H1 (cell line): ENCODE results near the gene PKIB. TPM values are rescaled to one million over a fixed set of nuclear protein-coding genes. Genes with fewer than 3 reads are reported as not detected.

ENCODE experiments used
- CTCF ChIA-PET: fragments of 300-600 bp; sonication (Branson Sonifier 250); formaldehyde crosslinking; loops from one replicate; lab custom pipeline; 2021; ENCODE audit not compliant: partially characterized antibody; lab: Charles Lee
- POLR2A ChIA-PET: fragments of 300-600 bp; sonication (Branson Sonifier 250); formaldehyde crosslinking; loops from one replicate; lab custom pipeline; 2021; ENCODE audit warnings: inconsistent platforms; ENCODE audit not compliant: partially characterized antibody; lab: Charles Lee
- DNase-seq, 2 experiments: peaks; one replicate each; pipeline versions ENCODE4 v3.0.0 to v3.0.0-alpha.2; 2010 to 2022; ENCODE audit warnings: low spot score in 2 of 2, low read depth in 1 of 2, mixed read lengths in 1 of 2
- FAIRE-seq: peaks from 2 replicates; lab custom pipeline; 2011; peaks lifted over from hg19 to GRCh38; lab: Jason Lieb, UNC
- H2AFZ ChIP-seq: 2 replicates; pipeline ENCODE4 v1.8.1; 2012; ENCODE audit warnings: low read length, inconsistent platforms
- H2AK5ac ChIP-seq: 2 replicates; pipeline ENCODE4 v1.6.1; 2013; ENCODE audit warnings: low read depth, low read length
- H2BK120ac ChIP-seq: replicated peaks from 2 replicates; pipeline ENCODE3; 2013; ENCODE audit warnings: low read depth, low read length, inconsistent platforms
- H2BK12ac ChIP-seq: 2 replicates; pipeline ENCODE4 v1.6.1; 2013; ENCODE audit warnings: low read depth, low read length
- H2BK15ac ChIP-seq: 2 replicates; pipeline ENCODE4 v1.6.1; 2013; ENCODE audit warnings: low read length
- H2BK20ac ChIP-seq: 2 replicates; pipeline ENCODE4 v1.6.1; 2013; ENCODE audit warnings: low read length
- H2BK5ac ChIP-seq: 2 replicates; pipeline ENCODE4 v1.6.1; 2013; ENCODE audit warnings: low read depth, low read length
- H3K14ac ChIP-seq: 2 replicates; pipeline ENCODE4 v1.6.1; 2013; ENCODE audit warnings: inconsistent platforms; ENCODE audit not compliant: insufficient read length
- H3K18ac ChIP-seq: 2 replicates; pipeline ENCODE4 v1.6.1; 2013; ENCODE audit warnings: low read length; ENCODE audit errors: extremely low read depth
- H3K23ac ChIP-seq: 2 replicates; pipeline ENCODE4 v1.6.1; 2013; ENCODE audit warnings: inconsistent platforms; ENCODE audit not compliant: insufficient read length
- H3K23me2 ChIP-seq: 2 replicates; pipeline ENCODE4 v1.6.1; 2013; ENCODE audit warnings: low read depth, low read length
- H3K27ac ChIP-seq: 2 replicates; pipeline ENCODE4 v1.6.1; 2011; ENCODE audit warnings: low read depth, low read length, inconsistent platforms
- H3K27me3 ChIP-seq, 4 experiments: replicated peaks in 1 of 4; 1 replicate in 1 of 4; 2 replicates in 3 of 4; pipeline versions ENCODE4 v1.6.1 to v1.8.1; 2011 to 2013; ENCODE audit warnings: low read length in 3 of 4, mild to moderate bottlenecking in 3 of 4, inconsistent platforms in 2 of 4, mixed read lengths in 2 of 4, moderate library complexity in 1 of 4; ENCODE audit not compliant: control insufficient read depth in 3 of 4, insufficient read depth in 3 of 4; ENCODE audit errors: extremely low read depth in 1 of 4
- H3K36me3 ChIP-seq, 4 experiments: 2 replicates each; pipeline versions ENCODE4 v1.6.1 to v1.8.1; 2011 to 2013; ENCODE audit warnings: mild to moderate bottlenecking in 4 of 4, low read length in 3 of 4, moderate library complexity in 2 of 4, control low read depth in 1 of 4, inconsistent platforms in 1 of 4; ENCODE audit not compliant: insufficient read depth in 4 of 4, control insufficient read depth in 2 of 4
- H3K4ac ChIP-seq: replicated peaks from 2 replicates; pipeline ENCODE3; 2013; ENCODE audit warnings: low read length, low read depth, mixed read lengths, inconsistent platforms; ENCODE audit not compliant: insufficient read length
- H3K4me1 ChIP-seq, 4 experiments: replicated peaks in 1 of 4; 1 replicate in 1 of 4; 2 replicates in 3 of 4; pipeline versions ENCODE4 v1.6.1 to v1.8.1; 2011 to 2013; ENCODE audit warnings: low read length in 3 of 4, inconsistent platforms in 2 of 4, mixed read lengths in 1 of 4; ENCODE audit not compliant: insufficient read depth in 4 of 4, control insufficient read depth in 3 of 4
- H3K4me2 ChIP-seq, 2 experiments: 2 replicates each; pipeline versions ENCODE4 v1.6.1 to v1.8.1; 2011 to 2013; ENCODE audit warnings: low read depth in 2 of 2, low read length in 2 of 2, control low read depth in 1 of 2, inconsistent platforms in 1 of 2, mild to moderate bottlenecking in 1 of 2; ENCODE audit not compliant: insufficient read depth in 1 of 2
- H3K4me3 ChIP-seq, 4 experiments: fragments of 200-600, 300-600 bp in 1 of 4; sonication (generic), shearing (Covaris generic), sonication (Bioruptor Twin) in 1 of 4; 2 replicates each; pipeline versions ENCODE4 v1.5.1 to v1.8.1; 2011 to 2016; ENCODE audit warnings: low read length in 4 of 4, low read depth in 3 of 4, control low read depth in 2 of 4, inconsistent platforms in 2 of 4, mild to moderate bottlenecking in 2 of 4, mixed read lengths in 1 of 4, moderate library complexity in 1 of 4; ENCODE audit not compliant: insufficient read depth in 2 of 4; ENCODE audit errors: extremely low read depth in 1 of 4
- H3K56ac ChIP-seq: replicated peaks from 2 replicates; pipeline ENCODE3; 2013; ENCODE audit warnings: low read depth, mild to moderate bottlenecking, mixed read lengths, low read length, inconsistent platforms; ENCODE audit not compliant: insufficient read length
- H3K79me1 ChIP-seq: 2 replicates; pipeline ENCODE4 v1.6.1; 2013; ENCODE audit warnings: low read depth, low read length, control low read depth
- H3K79me2 ChIP-seq, 2 experiments: 2 replicates each; pipeline versions ENCODE4 v1.6.1 to v1.8.1; 2012 to 2013; ENCODE audit warnings: low read length in 2 of 2, mild to moderate bottlenecking in 2 of 2, inconsistent platforms in 1 of 2; ENCODE audit not compliant: insufficient read depth in 2 of 2, control insufficient read depth in 1 of 2
- H3K9ac ChIP-seq, 4 experiments: replicated peaks in 1 of 4; 1 replicate in 1 of 4; 2 replicates in 3 of 4; pipeline versions ENCODE4 v1.6.1 to v1.8.1; 2011 to 2013; ENCODE audit warnings: low read depth in 3 of 4, low read length in 3 of 4, control low read depth in 2 of 4, mild to moderate bottlenecking in 2 of 4, moderate library complexity in 2 of 4, inconsistent platforms in 1 of 4; ENCODE audit errors: extremely low read depth in 1 of 4
- H3K9me3 ChIP-seq, 2 experiments: 2 replicates each; pipeline versions ENCODE4 v1.6.1 to v1.8.1; 2012 to 2013; ENCODE audit warnings: mild to moderate bottlenecking in 2 of 2, moderate library complexity in 2 of 2, control low read depth in 1 of 2, inconsistent platforms in 1 of 2, low read depth in 1 of 2, low read length in 1 of 2, mixed read lengths in 1 of 2; ENCODE audit not compliant: insufficient read depth in 2 of 2
- H4K20me1 ChIP-seq, 2 experiments: replicated peaks in 1 of 2; 2 replicates each; pipeline versions ENCODE3 to v1.8.1; 2011 to 2013; ENCODE audit warnings: inconsistent platforms in 2 of 2, low read length in 2 of 2, mild to moderate bottlenecking in 1 of 2; ENCODE audit not compliant: insufficient read depth in 2 of 2, control insufficient read depth in 1 of 2
- H4K5ac ChIP-seq: 2 replicates; pipeline ENCODE4 v1.6.1; 2013; ENCODE audit warnings: low read length, low read depth, mixed read lengths, inconsistent platforms; ENCODE audit not compliant: insufficient read length
- H4K8ac ChIP-seq: 2 replicates; pipeline ENCODE4 v1.8.0; 2013; ENCODE audit warnings: mild to moderate bottlenecking, moderate library complexity, low read length, inconsistent platforms; ENCODE audit not compliant: insufficient read depth; ENCODE audit errors: extremely low read depth
- H4K91ac ChIP-seq: replicated peaks from 2 replicates; pipeline ENCODE3; 2013; ENCODE audit warnings: low read length, mixed read lengths, inconsistent platforms; ENCODE audit not compliant: insufficient read length
- PHF8 ChIP-seq: fragments of 200-600 bp; sonication (generic); conservative IDR thresholded peaks from 2 replicates; pipeline ENCODE4 v1.7.1; 2012; ENCODE audit warnings: low read depth, mild to moderate bottlenecking, inconsistent platforms, low read length, moderate library complexity
- SP2 ChIP-seq: IDR thresholded peaks from 2 replicates; pipeline ENCODE4 v1.6.1; 2012; ENCODE audit warnings: mild to moderate bottlenecking, low read length, inconsistent platforms
- SRF ChIP-seq: IDR thresholded peaks from 2 replicates; pipeline ENCODE4 v1.6.1; 2011; ENCODE audit warnings: mild to moderate bottlenecking, low read depth, low read length, moderate library complexity
- ZNF274 ChIP-seq: IDR thresholded peaks from 2 replicates; pipeline ENCODE4 v1.7.0; 2012; ENCODE audit warnings: low read length, borderline replicate concordance; ENCODE audit errors: extremely low read depth
- WGBS, 2 experiments: shearing (Covaris generic) in 1 of 2; methylation state at CpG; one replicate each; pipeline versions ENCODE4 v1.1.6 to v1.1.7; 2013 to 2015; ENCODE audit warnings: low lambda C conversion rate in 2 of 2, mixed read lengths in 2 of 2, inconsistent platforms in 1 of 2, low coverage in 1 of 2, missing lambda C conversion rate in 1 of 2; ENCODE audit not compliant: insufficient replicate concordance in 2 of 2, insufficient coverage in 1 of 2, insufficient read length in 1 of 2; ENCODE audit errors: extremely low coverage in 1 of 2, missing lambda C conversion rate in 1 of 2; 5-methylcytosine and 5-hydroxymethylcytosine counted together
- polyA plus RNA-seq, 7 experiments: library from polyadenylated mRNA; depleted of rRNA in 3 of 7; stranded (reverse) in 5 of 7; unstranded in 2 of 7; fragments of >200 nt in 5 of 7; fragments of 200-250 nt in 2 of 7; gene quantifications; 1 replicate in 5 of 7; 2 replicates in 1 of 7; 4 replicates in 1 of 7; pipeline versions ENCODE4 v1.2.1 to v1.2.3, GENCODE V29; 2011 to 2013; ENCODE audit warnings: missing spikeins in 2 of 7, mixed read lengths in 2 of 7
- total RNA-seq: library from RNA; stranded (reverse); fragmentation: NEBNext Ultra II Directional; extraction: Animal tissue kit (Norgen Biotek cat#: 25700); gene quantifications from 2 replicates; pipeline ENCODE4 v1.2.1, GENCODE V29; 2021

The PKIB gene
- total and polyA plus RNA-seq, 2 of the 8 experiments (the other 6 are each of a cell fraction or from before 2014, with no cell fraction given): 13.5 to 73.3 TPM

DNA sequence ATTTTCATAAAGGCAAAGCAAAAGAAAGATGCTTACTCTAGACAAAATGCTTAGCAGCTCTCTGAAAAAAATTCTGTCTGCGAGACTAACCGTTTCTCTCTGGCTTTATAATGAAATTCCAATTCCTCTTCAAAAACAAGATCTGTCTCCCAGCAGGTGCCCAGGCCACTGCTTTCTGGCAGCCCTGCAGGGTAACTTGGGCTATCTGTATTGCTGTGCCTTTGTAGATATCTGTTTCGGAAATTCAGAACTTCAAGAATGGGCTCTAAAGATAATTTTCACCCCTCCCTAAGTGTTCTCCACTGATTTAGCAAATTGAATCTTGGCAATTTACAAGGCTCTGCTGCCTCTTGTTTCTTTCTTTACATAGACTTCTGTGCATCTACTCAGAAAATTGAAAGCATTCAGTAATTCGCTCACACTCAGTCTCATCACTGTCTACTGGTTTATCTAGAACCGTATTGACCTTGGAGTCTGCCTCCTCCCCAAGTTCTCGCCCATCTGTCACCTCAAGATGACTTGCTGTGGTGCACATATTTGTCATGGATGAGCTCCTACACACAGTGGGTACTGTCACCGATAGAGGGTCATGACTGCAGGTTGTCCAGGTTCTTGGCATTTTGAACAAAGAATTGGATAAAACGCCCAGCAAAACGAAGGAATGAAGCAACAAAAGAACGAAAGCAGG is 142.9 kb downstream of the PKIB start:
- peak overlapping the region; percentile 7 for H2BK120ac ChIP-seq
- DNase-seq (no peak), FAIRE-seq (no peak)
- 87% methylated on average over 10 of the region's 10 CpGs; no CpG with 5 or more reads in 1 of the 2 experiments for WGBS, 2 experiments
- H3K4me3 ChIP-seq: no peak overlapping the region; a peak in 1 of 8 replicates
- no peaks in the 10 kb centered on the region for H4K20me1 ChIP-seq
- H3K27me3 ChIP-seq: 0 out of 7 replicates have a peak, but pooled peaks cover 0 to 1% (median 0%) of the 10 kb centered on the region in 4 experiments
- no peak overlapping the region for H3K9ac ChIP-seq
- no peak overlapping the region for H3K18ac ChIP-seq
- H2AK5ac ChIP-seq: no peak overlapping the region
- ChIA-PET CTCF (interaction anchor here (0.7 to 3.8 kb wide), 4 partner anchors 8 to 86 kb away, joined by 3 to 20 read pairs (median 10); no protein-coding TSS in a partner anchor), POLR2A (no interaction called here)
- H3K4me2 ChIP-seq: no peak overlapping the region
- no peaks in the 10 kb centered on the region for H3K79me1 ChIP-seq
- H4K91ac ChIP-seq: no peak overlapping the region
- H3K36me3 ChIP-seq: no peaks in the 10 kb centered on the region
- no peak overlapping the region for H4K5ac ChIP-seq
- peaks cover 0 to 4% (median 1%) of the 10 kb centered on the region in 4 experiments; a peak in 1 of 7 replicates for H3K4me1 ChIP-seq
- H2BK12ac ChIP-seq: peak overlapping the region; percentile 88
- no peaks in the 10 kb centered on the region for H3K79me2 ChIP-seq
- H3K14ac ChIP-seq: no peak overlapping the region
- no peak overlapping the region for H3K4ac ChIP-seq
- no peak overlapping the region for H4K8ac ChIP-seq
- no peaks in the 10 kb centered on the region for H3K23me2 ChIP-seq
- H3K23ac ChIP-seq: no peak overlapping the region
- peak overlapping the region; percentile 48; the same call in 1 of the 2 replicates for H2BK5ac ChIP-seq
- H2BK15ac ChIP-seq: no peak overlapping the region
- no peak overlapping the region for H3K56ac ChIP-seq
- H2BK20ac ChIP-seq: 0 out of 2 replicates have a peak overlapping the region, but pooled peaks have one; percentile 51
- peaks cover 3% of the 10 kb centered on the region in 2 experiments; a peak in 1 of 4 replicates for H3K9me3 ChIP-seq
- no peak overlapping the region for H2AFZ ChIP-seq
- H3K27ac ChIP-seq: no peak overlapping the region
- no peak for TF ChIP-seq SP2
- TF ChIP-seq SRF: no peak
- TF ChIP-seq ZNF274: no peak
- no peak for TF ChIP-seq PHF8
